ENCODE results near the gene PLEKHG2.
A peak's percentile ranks its signal among the peaks of the same experiment; 100 is the strongest.

The PLEKHG2 gene

GRCh38 chr19:39436350-39436716, 23.9 kb downstream of the PLEKHG2 start:
- peak overlapping the region; percentile 100 for H3K4me2 ChIP-seq
- no peaks in the 10 kb centered on the region for H4K20me1 ChIP-seq (ENCODE audit: insufficient read depth)
- peaks cover 27% of the 10 kb centered on the region; the same call in 1 of the 2 replicates for H3K36me3 ChIP-seq (ENCODE audit: insufficient read depth)
- peak overlapping the region; percentile 97 for H3K9ac ChIP-seq
- no peak overlapping the region for H3K4me3 ChIP-seq (IDR thresholded peaks at IDR 0.05; ENCODE audit: insufficient read depth, low read depth, low read length)
- H3K79me2 ChIP-seq (ENCODE audit: insufficient read depth, low read depth), result peaks cover 23% of the 10 kb centered on the region
- H3K27me3 ChIP-seq (ENCODE audit: insufficient read depth, low read depth), result no peaks in the 10 kb centered on the region
- H3K27ac ChIP-seq, result peak overlapping the region; percentile 50
- H2AFZ ChIP-seq (ENCODE audit: low read depth), result peak overlapping the region; percentile 80; the same call in 1 of the 2 replicates
- H3K4me1 ChIP-seq (ENCODE audit: low read depth, poor library complexity, severe bottlenecking), result peaks cover 44% of the 10 kb centered on the region
- TF ChIP-seq CTCF (conservative IDR thresholded peaks at IDR 0.05; ENCODE audit: low read depth, low read length), result no peak

- Histone ChIP-seq H2AFZ (ENCODE audit: low read depth) (no peak overlapping the region), H3K27ac (no peak overlapping the region), H4K20me1 (ENCODE audit: insufficient read depth) (no peaks in the 10 kb centered on the region), H3K9ac (no peak overlapping the region), H3K27me3 (ENCODE audit: insufficient read depth, low read depth) (no peaks in the 10 kb centered on the region), H3K4me3 (IDR thresholded peaks at IDR 0.05; ENCODE audit: insufficient read depth, low read depth, low read length) (no peak overlapping the region), H3K79me2 (ENCODE audit: insufficient read depth, low read depth) (peaks cover 23% of the 10 kb centered on the region), H3K36me3 (ENCODE audit: insufficient read depth) (peaks cover 17% of the 10 kb centered on the region; the same call in 1 of the 2 replicates), H3K4me2 (no peak overlapping the region), H3K4me1 (ENCODE audit: low read depth, poor library complexity, severe bottlenecking) (peaks cover 24% of the 10 kb centered on the region)
- no peak for TF ChIP-seq CTCF (conservative IDR thresholded peaks at IDR 0.05; ENCODE audit: low read depth, low read length)
Observed at GRCh38 chr19:39438270-39438934, 25.9 kb downstream of the PLEKHG2 start.

- peaks cover 48% of the 10 kb centered on the region for H3K79me2 ChIP-seq (ENCODE audit: insufficient read depth, low read depth)
- H3K27me3 ChIP-seq (ENCODE audit: insufficient read depth, low read depth), result no peaks in the 10 kb centered on the region
- H3K27ac ChIP-seq, result peak overlapping the region; percentile 75
- H3K9ac ChIP-seq, result peak overlapping the region; percentile 73
- peak overlapping the region; percentile 84 for H3K4me2 ChIP-seq
- H4K20me1 ChIP-seq (ENCODE audit: insufficient read depth), result no peaks in the 10 kb centered on the region; the same call in none of the 2 replicates
- H3K4me1 ChIP-seq (ENCODE audit: low read depth, poor library complexity, severe bottlenecking), result peaks cover 36% of the 10 kb centered on the region
- no peak overlapping the region for H3K4me3 ChIP-seq (IDR thresholded peaks at IDR 0.05; ENCODE audit: insufficient read depth, low read depth, low read length)
- no peak for TF ChIP-seq CTCF (conservative IDR thresholded peaks at IDR 0.05; ENCODE audit: low read depth, low read length)
- H2AFZ ChIP-seq (ENCODE audit: low read depth), result peak overlapping the region; percentile 66
- no peaks in the 10 kb centered on the region for H3K36me3 ChIP-seq (ENCODE audit: insufficient read depth)
Observed at GRCh38 chr19:39444598-39445195, 32.2 kb downstream of the PLEKHG2 start.

- peaks cover 36% of the 10 kb centered on the region for H3K4me1 ChIP-seq (ENCODE audit: low read depth, poor library complexity, severe bottlenecking)
- no peaks in the 10 kb centered on the region; the same call in none of the 2 replicates for H4K20me1 ChIP-seq (ENCODE audit: insufficient read depth)
- no peak for TF ChIP-seq CTCF (conservative IDR thresholded peaks at IDR 0.05; ENCODE audit: low read depth, low read length)
- no peak within 1 kb of the TSS for H3K4me3 ChIP-seq (IDR thresholded peaks at IDR 0.05; ENCODE audit: insufficient read depth, low read depth, low read length)
- peak within 1 kb of the TSS; percentile 84 for H3K4me2 ChIP-seq
- peak within 1 kb of the TSS; percentile 66 for H2AFZ ChIP-seq (ENCODE audit: low read depth)
- H3K9ac ChIP-seq, result peak within 1 kb of the TSS; percentile 73
- H3K27me3 ChIP-seq (ENCODE audit: insufficient read depth, low read depth), result no peaks in the 10 kb centered on the region
- peak within 1 kb of the TSS; percentile 75 for H3K27ac ChIP-seq
- peaks cover 55% of the 10 kb centered on the region for H3K79me2 ChIP-seq (ENCODE audit: insufficient read depth, low read depth)
- no peaks in the 10 kb centered on the region for H3K36me3 ChIP-seq (ENCODE audit: insufficient read depth)
Observed at GRCh38 chr19:39445196-39446111, 33.0 kb downstream of the PLEKHG2 start, which contains the start of gene SUPT5H. TSS of gene SUPT5H (plus strand) at chr19:39445582. CDS start at chr19:39445891, 309 bp downstream.

Data from KMS-11 (cell line).